AG04450 (cell line): ENCODE data around the gene B9D2. TPM values are rescaled to one million over a fixed set of nuclear protein-coding genes. Genes with fewer than 3 reads are reported as not detected.

Experiments used
- CTCF ChIA-PET: fragments of 300-600, 350-600 bp; formaldehyde crosslinking; extraction: SDS; loops from one replicate; lab custom pipeline; 2022; ENCODE audit warnings: antibody characterized with exemption, inconsistent platforms; lab: Charles Lee
- POLR2A ChIA-PET: fragments of 350-600 bp; formaldehyde crosslinking; extraction: SDS; loops from one replicate; lab custom pipeline; 2021; ENCODE audit warnings: antibody characterized with exemption, inconsistent platforms; lab: Yijun Ruan, JAX
- DNase-seq: peaks from one replicate; pipeline ENCODE4 v3.0.0-alpha.2; 2011; ENCODE audit warnings: low read depth, low spot score
- H3K27ac ChIP-seq: one replicate; pipeline ENCODE4 v1.5.1; 2012; ENCODE audit warnings: low read depth, low read length, control low read depth
- H3K27me3 ChIP-seq: one replicate; pipeline ENCODE4 v1.6.0; 2012; ENCODE audit warnings: low read length; ENCODE audit not compliant: control insufficient read depth, insufficient read depth
- H3K4me3 ChIP-seq: 2 replicates; pipeline ENCODE4 v1.5.1; 2011; ENCODE audit warnings: mild to moderate bottlenecking, low read depth, low read length, control low read depth
- H3K9me3 ChIP-seq: 2 replicates; pipeline ENCODE4 v1.5.1; 2012; ENCODE audit warnings: low read length; ENCODE audit not compliant: control insufficient read depth, insufficient read depth
- polyA plus RNA-seq: library from polyadenylated mRNA; depleted of rRNA; stranded (reverse); fragments of >200 nt; gene quantifications from 2 replicates; pipeline ENCODE4 v1.2.3, GENCODE V29; 2011
- TF ChIP-seq, protein P1 (sequence below): IDR thresholded peaks from 2 replicates; pipeline ENCODE4 v1.5.1; 2011; ENCODE audit warnings: low read depth, low read length, control low read depth, inconsistent platforms

The B9D2 gene
- polyA plus RNA-seq, 1 experiment = 3.9 TPM

DNA sequence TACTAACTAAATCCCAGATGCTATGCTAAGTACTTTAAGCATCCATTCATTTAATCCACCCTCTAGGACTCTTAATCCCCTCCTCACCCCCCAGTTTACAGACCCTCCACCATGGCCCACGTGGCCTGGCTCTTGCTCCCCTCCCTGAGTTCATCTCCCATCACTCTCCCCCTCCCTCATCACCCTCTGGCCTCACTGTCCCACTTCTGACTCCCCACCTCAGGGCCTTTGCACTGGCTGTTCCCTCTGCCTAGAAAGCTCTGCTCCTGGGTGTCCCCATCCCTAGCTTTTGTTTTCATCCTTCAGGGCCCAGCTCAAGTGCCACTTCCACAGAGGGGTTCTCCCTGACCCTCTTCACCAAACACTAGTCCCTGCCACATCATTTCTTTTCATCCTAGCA is 4.2 kb downstream of the B9D2 start:
- CTCF ChIA-PET = interaction anchor here (1.5 kb wide), 1 partner anchor 51 kb away, joined by 4 read pairs; no protein-coding TSS in a partner anchor

GRCh38 chr19:41357746-41358145 is 6.2 kb downstream of the B9D2 start:
- POLR2A ChIA-PET = no interaction called here
- no peak for DNase-seq
- CTCF ChIA-PET = interaction anchor here (1.4 kb wide), 1 partner anchor 36 kb away, joined by 3 read pairs; no protein-coding TSS in a partner anchor
- TF ChIP-seq, protein P1, sequence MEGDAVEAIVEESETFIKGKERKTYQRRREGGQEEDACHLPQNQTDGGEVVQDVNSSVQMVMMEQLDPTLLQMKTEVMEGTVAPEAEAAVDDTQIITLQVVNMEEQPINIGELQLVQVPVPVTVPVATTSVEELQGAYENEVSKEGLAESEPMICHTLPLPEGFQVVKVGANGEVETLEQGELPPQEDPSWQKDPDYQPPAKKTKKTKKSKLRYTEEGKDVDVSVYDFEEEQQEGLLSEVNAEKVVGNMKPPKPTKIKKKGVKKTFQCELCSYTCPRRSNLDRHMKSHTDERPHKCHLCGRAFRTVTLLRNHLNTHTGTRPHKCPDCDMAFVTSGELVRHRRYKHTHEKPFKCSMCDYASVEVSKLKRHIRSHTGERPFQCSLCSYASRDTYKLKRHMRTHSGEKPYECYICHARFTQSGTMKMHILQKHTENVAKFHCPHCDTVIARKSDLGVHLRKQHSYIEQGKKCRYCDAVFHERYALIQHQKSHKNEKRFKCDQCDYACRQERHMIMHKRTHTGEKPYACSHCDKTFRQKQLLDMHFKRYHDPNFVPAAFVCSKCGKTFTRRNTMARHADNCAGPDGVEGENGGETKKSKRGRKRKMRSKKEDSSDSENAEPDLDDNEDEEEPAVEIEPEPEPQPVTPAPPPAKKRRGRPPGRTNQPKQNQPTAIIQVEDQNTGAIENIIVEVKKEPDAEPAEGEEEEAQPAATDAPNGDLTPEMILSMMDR = no peak
- no peak overlapping the region for H3K27ac ChIP-seq
- H3K27me3 ChIP-seq = no peaks in the 10 kb centered on the region
- no peak overlapping the region for H3K4me3 ChIP-seq
- H3K9me3 ChIP-seq = no peaks in the 10 kb centered on the region; the same call in 1 of the 2 replicates

More for the DNA sequence above, 4.2 kb downstream of the B9D2 start:
- Histone ChIP-seq H3K27me3 (no peaks in the 10 kb centered on the region), H3K27ac (no peak overlapping the region), H3K9me3 (no peaks in the 10 kb centered on the region), H3K4me3 (no peak overlapping the region)
- DNase-seq = no peak
- POLR2A ChIA-PET = interaction anchor here (0.5 kb wide), 1 partner anchor 9 kb away, joined by 4 read pairs; no protein-coding TSS in a partner anchor
- TF ChIP-seq, protein P1 = no peak

- H3K27me3 ChIP-seq = no peaks in the 10 kb centered on the region
- no peak for DNase-seq
- H3K9me3 ChIP-seq = no peaks in the 10 kb centered on the region; the same call in 1 of the 2 replicates
- TF ChIP-seq, protein P1 = no peak
- CTCF ChIA-PET = interaction anchor here (0.6 kb wide), 1 partner anchor 35 kb away, joined by 3 read pairs; no protein-coding TSS in a partner anchor
- no peak overlapping the region for H3K27ac ChIP-seq
- no peak overlapping the region for H3K4me3 ChIP-seq
- POLR2A ChIA-PET = no interaction called here
Observed at GRCh38 chr19:41356984-41357739, 6.8 kb downstream of the B9D2 start.

DNA sequence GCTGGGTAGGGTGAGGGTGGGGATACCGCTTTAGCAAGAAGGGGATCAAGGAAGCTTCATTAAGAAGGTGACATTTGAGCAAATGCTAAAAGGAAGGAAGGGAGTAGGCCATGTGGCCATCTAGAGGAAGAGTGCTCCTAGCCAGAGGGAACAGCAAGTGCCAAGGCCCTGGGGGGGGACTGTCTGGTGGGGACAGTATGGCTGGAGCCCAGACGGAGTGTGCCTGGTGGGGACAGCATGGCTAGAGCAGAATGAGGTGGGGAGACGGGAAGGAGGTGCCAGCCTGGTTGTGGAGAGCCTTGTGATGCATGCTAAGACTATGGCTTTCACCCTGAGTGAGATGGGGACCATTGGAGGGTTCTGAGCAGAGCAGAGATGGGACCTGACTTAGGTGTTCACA is 8.1 kb downstream of the B9D2 start:
- no peak for DNase-seq
- H3K27ac ChIP-seq = no peak overlapping the region
- TF ChIP-seq, protein P1 = no peak
- H3K27me3 ChIP-seq = no peaks in the 10 kb centered on the region
- H3K4me3 ChIP-seq = no peak overlapping the region
- ChIA-PET POLR2A (no interaction called here), CTCF (interaction anchor here (0.6 to 2.2 kb wide), 8 partner anchors 8 to 214 kb away, joined by 3 to 13 read pairs (median 4); partner anchors contain the start of genes B9D2 and DMAC2)
- no peaks in the 10 kb centered on the region; the same call in 1 of the 2 replicates for H3K9me3 ChIP-seq

DNA sequence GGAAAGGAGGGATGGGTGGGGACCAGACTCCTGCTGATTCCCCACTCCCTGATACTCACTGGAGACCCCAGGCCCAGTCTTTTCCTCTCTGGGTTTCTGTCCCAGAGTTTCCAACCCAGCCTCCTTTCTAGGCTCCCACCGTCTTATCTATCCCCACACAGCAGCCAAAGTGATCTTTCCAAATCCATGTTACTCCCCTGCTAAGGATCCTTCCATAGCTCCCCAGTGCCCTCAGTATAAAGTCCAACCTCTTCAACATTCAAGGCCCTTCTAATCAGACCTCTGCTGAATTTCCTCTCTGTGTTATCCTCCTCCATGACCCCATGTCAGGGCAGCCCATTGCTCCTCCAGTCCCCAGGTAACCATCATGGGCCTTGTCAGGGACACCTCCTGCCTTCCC is 8.9 kb downstream of the B9D2 start:
- CTCF ChIA-PET = interaction anchor here (0.5 to 2.2 kb wide), 11 partner anchors 8 to 163 kb away, joined by 3 to 13 read pairs (median 4); partner anchors contain the start of genes B9D2 and DMAC2
- no peak for DNase-seq
- POLR2A ChIA-PET = no interaction called here

More for the DNA sequence above, 8.9 kb downstream of the B9D2 start:
- no peaks in the 10 kb centered on the region; the same call in 1 of the 2 replicates for H3K9me3 ChIP-seq
- no peak overlapping the region for H3K27ac ChIP-seq
- H3K4me3 ChIP-seq = no peak overlapping the region
- TF ChIP-seq, protein P1 = no peak
- no peaks in the 10 kb centered on the region for H3K27me3 ChIP-seq
